ENCODE data around the gene KEAP1.

GRCh38 chr19:10500247-10500592 is 2.9 kb downstream of the KEAP1 start:
- TF ChIP-seq CTCF (IDR thresholded peaks at IDR 0.05; ENCODE audit: low read depth, low read length, poor library complexity, severe bottlenecking): no peak
- TF ChIP-seq EZH2phosphoT487 (IDR thresholded peaks at IDR 0.05; ENCODE audit: borderline replicate concordance, low read length): no peak
